Chondrocyte (in vitro differentiated cells): ENCODE measurements around the gene SUN5. TPM values are rescaled to one million over a fixed set of nuclear protein-coding genes. Genes with fewer than 3 reads are reported as not detected.
A peak's percentile ranks its signal among the peaks of the same experiment; 100 is the strongest.

Experiments used
- DNase-seq: peaks from one replicate; pipeline ENCODE4 v3.0.0; 2021; ENCODE audit warnings: mixed read lengths, low spot score
- H3K27ac Mint-ChIP-seq: one replicate; pipeline ENCODE4 v1.8.0; 2021; ENCODE audit warnings: mild to moderate bottlenecking, moderate library complexity, mixed read lengths; ENCODE audit not compliant: unreplicated experiment
- H3K27me3 Mint-ChIP-seq: 2 replicates; pipeline ENCODE4 v1.8.0; 2021; ENCODE audit warnings: low read depth, mixed read lengths
- H3K36me3 Mint-ChIP-seq: 2 replicates; pipeline ENCODE4 v1.8.0; 2021; ENCODE audit warnings: low read depth, mixed read lengths
- H3K4me1 Mint-ChIP-seq: 2 replicates; pipeline ENCODE4 v1.8.0; 2021; ENCODE audit warnings: low read depth, mild to moderate bottlenecking, mixed read lengths
- H3K4me3 Mint-ChIP-seq: one replicate; pipeline ENCODE4 v1.8.0; 2021; ENCODE audit warnings: mild to moderate bottlenecking, moderate library complexity, mixed read lengths; ENCODE audit not compliant: unreplicated experiment
- H3K9me3 Mint-ChIP-seq: 2 replicates; pipeline ENCODE4 v1.8.0; 2021; ENCODE audit warnings: low read depth, mixed read lengths
- total RNA-seq: library from RNA; stranded (reverse); gene quantifications from 3 replicates; pipeline ENCODE4 v1.2.1, GENCODE V29; 2021
- TF ChIP-seq, protein P1 (sequence below): fragments of 200-600 bp; sonication (generic); IDR thresholded peaks from 2 replicates; pipeline ENCODE4 v1.5.0; 2021; ENCODE audit warnings: antibody characterized with exemption, mild to moderate bottlenecking, moderate library complexity

Gene SUN5
- total RNA-seq, 1 donor from 2014 or later, result not detected

DNA sequence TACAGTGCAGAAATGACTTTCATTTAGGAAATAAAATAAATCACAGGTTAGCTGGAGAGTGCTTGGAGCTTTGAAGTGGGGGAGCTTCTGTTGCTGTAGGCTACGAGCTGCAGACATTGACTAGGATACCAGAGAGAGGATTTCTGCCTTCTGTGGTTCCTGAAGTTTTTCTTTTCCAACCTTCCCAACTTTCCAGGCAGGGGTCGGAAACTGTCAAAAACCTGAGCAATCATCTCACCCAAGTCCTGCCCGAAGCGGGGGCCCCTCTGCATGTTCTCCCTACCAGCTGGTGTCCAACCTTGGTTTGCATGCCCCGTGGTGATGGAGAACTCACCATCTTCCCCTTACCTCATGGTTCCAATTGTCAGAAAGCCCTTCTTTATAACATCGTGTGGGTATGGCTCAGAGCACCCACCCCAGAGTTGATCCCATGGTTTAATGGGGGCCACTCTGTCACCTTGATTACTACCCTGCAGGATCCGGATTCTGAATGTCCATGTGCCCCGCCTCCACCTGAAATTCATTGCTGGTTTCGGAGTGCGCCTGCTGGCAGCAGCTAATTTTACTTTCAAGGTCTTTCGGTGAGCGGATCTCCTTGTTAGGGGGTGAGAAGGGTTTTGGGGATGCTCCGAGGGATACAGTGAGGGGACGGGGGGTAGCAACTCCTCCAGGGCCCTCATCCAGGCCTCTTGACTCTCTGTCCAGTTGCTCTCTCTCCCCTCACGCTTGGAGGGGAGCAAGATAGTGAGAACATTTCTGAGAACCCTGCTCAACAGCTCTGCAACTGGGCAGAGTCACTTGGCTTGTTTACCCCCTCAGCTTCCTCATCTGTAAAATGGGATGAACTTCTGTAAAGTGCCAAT, 8.3 kb upstream of the SUN5 start:
- H3K9me3 Mint-ChIP-seq, result no peaks in the 10 kb centered on the region
- TF ChIP-seq, protein P1, sequence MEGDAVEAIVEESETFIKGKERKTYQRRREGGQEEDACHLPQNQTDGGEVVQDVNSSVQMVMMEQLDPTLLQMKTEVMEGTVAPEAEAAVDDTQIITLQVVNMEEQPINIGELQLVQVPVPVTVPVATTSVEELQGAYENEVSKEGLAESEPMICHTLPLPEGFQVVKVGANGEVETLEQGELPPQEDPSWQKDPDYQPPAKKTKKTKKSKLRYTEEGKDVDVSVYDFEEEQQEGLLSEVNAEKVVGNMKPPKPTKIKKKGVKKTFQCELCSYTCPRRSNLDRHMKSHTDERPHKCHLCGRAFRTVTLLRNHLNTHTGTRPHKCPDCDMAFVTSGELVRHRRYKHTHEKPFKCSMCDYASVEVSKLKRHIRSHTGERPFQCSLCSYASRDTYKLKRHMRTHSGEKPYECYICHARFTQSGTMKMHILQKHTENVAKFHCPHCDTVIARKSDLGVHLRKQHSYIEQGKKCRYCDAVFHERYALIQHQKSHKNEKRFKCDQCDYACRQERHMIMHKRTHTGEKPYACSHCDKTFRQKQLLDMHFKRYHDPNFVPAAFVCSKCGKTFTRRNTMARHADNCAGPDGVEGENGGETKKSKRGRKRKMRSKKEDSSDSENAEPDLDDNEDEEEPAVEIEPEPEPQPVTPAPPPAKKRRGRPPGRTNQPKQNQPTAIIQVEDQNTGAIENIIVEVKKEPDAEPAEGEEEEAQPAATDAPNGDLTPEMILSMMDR, result no peak
- H3K4me1 Mint-ChIP-seq, result peaks cover 3% of the 10 kb centered on the region
- H3K4me3 Mint-ChIP-seq, result no peak overlapping the region
- H3K36me3 Mint-ChIP-seq, result no peaks in the 10 kb centered on the region
- peaks cover 70% of the 10 kb centered on the region for H3K27me3 Mint-ChIP-seq
- H3K27ac Mint-ChIP-seq, result no peak overlapping the region
- DNase-seq, result peak; percentile 39

DNA sequence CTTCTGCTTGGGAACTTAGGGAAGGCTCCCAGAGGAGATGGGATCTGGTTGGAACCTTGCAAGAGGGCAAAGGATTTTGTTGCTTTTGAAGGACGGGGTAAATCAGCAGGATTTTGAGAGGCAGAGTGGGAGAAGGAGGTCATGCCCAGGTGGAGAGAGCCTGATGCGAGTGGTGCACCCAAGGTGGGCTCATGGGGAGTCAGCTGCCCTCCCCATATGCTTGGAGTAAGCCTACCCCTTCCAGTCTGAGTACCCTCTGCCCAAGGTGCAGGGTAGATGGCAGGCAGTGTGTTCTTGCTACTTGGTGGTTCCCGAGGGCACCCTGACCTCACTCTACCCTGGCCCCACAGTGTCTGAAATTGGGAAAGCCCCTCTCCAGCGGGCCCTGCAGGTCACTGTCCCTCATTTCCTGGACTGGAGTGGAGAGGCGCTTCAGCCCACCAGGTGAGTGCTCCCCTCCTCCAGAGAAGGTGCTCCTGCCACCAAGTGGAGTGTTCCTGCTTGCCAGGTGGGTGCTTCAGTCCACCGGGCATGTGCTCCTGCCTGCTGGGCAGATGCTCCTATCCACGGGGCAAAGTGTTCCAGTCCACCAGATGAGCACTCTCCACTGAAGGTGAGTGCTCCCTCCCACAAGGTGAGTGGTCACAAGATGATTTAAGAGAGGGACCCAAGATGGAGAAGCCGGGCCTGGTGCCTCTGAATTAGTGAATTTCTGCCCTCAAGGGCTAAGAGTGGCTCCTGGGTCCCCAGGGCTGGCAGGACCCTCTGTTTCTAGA, 6.6 kb upstream of the SUN5 start:
- peaks cover 59% of the 10 kb centered on the region for H3K27me3 Mint-ChIP-seq
- H3K36me3 Mint-ChIP-seq, result no peaks in the 10 kb centered on the region
- peaks cover 3% of the 10 kb centered on the region for H3K4me1 Mint-ChIP-seq
- TF ChIP-seq, protein P1, result no peak
- no peak overlapping the region for H3K27ac Mint-ChIP-seq
- peak; percentile 44 for DNase-seq
- no peak overlapping the region for H3K4me3 Mint-ChIP-seq
- H3K9me3 Mint-ChIP-seq, result no peaks in the 10 kb centered on the region

DNA sequence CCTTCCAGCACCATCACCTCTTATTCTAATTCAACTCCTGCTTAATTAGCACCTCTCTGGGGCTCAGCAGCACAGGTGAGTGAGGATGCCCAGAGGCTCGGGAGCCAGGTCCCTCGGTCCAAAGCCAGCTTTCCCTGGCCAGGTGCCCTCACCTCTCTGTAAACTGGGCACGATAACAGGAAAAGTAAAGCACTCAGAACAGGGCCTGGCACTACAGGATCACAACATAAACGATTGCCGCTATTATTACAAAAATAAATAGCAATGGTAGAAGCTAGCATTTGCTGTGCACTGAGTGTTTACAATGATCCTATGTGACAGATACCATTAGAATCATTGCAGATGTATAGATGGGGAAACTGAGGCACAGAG, 5.9 kb upstream of the SUN5 start:
- no peak overlapping the region for H3K4me3 Mint-ChIP-seq
- H3K9me3 Mint-ChIP-seq, result peaks cover 4% of the 10 kb centered on the region
- H3K36me3 Mint-ChIP-seq, result no peaks in the 10 kb centered on the region
- TF ChIP-seq, protein P1, result no peak
- peaks cover 3% of the 10 kb centered on the region for H3K4me1 Mint-ChIP-seq
- no peak overlapping the region for H3K27ac Mint-ChIP-seq
- H3K27me3 Mint-ChIP-seq, result peaks cover 52% of the 10 kb centered on the region
- DNase-seq, result peak; percentile 19

DNA sequence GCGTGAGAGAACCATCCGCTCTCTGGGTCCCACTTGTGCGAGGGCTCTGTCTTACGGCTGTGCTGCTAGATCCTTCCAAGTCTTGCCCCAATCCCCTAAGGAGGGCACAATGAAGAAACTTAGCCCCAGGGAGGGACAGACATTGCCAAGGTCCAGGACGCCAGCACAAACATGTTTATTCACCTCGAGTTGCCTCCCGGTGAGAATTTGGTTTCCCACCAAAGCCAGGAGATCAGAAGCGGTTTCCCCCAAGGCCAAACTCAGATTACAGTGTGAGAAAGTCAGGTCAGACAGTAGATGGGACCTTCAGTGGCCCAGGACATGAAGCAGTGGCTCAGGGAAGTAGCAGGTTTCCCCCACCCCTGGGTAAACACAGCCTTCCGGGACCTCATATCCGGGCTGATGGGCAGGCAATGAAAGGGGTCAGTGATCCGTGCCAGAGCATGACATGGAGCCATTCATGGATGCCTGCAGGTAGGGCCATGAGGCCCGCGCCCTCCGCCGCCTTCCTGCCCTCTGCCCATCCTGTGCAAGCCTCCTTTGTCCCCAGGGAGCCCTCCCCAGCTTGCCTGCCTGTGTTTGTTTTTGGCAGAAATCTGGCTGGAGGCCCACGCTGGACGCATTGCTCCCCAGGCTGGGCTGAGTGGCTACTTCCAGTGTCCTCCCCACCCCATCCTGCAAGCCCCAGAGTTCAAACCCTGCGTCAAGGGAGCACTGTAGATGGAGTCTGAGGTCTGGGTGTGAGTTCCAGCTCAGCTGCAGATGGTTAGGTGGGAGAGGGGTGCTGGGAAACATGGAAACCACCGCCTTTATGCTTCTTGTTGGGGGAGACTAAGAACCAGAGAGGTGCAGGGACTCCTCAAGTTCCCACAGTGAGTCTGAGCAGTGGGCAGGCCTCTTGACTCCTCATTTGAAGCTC, 5.2 kb upstream of the SUN5 start:
- Mint-ChIP-seq H3K27me3 (peaks cover 45% of the 10 kb centered on the region), H3K4me3 (no peak overlapping the region), H3K36me3 (no peaks in the 10 kb centered on the region), H3K9me3 (peaks cover 5% of the 10 kb centered on the region), H3K4me1 (peaks cover 3% of the 10 kb centered on the region), H3K27ac (no peak overlapping the region)
- TF ChIP-seq, protein P1, result no peak
- peak; percentile 78 for DNase-seq
